D721Med (cell line): ENCODE measurements around the gene MAD1L1.
A peak's percentile ranks its signal among the peaks of the same experiment; 100 is the strongest.

ENCODE experiments used
- DNase-seq: peaks from one replicate; pipeline ENCODE4 v3.0.0; 2011; ENCODE audit warnings: low spot score; ENCODE audit not compliant: insufficient read length
- FAIRE-seq: peaks from 2 replicates; lab custom pipeline; 2011; peaks lifted over from hg19 to GRCh38; lab: Jason Lieb, UNC
- CTCF ChIP-seq: IDR thresholded peaks from 2 replicates; pipeline ENCODE4 v1.5.1; 2012; ENCODE audit warnings: mild to moderate bottlenecking, control low read depth; ENCODE audit not compliant: insufficient read depth; ENCODE audit errors: missing control alignments

Gene MAD1L1

GRCh38 chr7:2203766-2204300 is 28.9 kb downstream of the MAD1L1 start:
- no peak for TF ChIP-seq CTCF
- no peak for DNase-seq
- FAIRE-seq: no peak

- TF ChIP-seq CTCF: no peak
- DNase-seq (no peak), FAIRE-seq (no peak)
Measured at GRCh38 chr7:2202901-2203765, 29.6 kb downstream of the MAD1L1 start.

- no peak for FAIRE-seq
- DNase-seq: peak; percentile 3
- no peak for TF ChIP-seq CTCF
Measured at GRCh38 chr7:2202361-2202761, 30.4 kb downstream of the MAD1L1 start.

GRCh38 chr7:2201686-2202360 is 30.9 kb downstream of the MAD1L1 start:
- DNase-seq (no peak), FAIRE-seq (no peak)
- no peak for TF ChIP-seq CTCF

- TF ChIP-seq CTCF: no peak
- FAIRE-seq: no peak
- DNase-seq: no peak
Measured at GRCh38 chr7:2201128-2201527, 31.6 kb downstream of the MAD1L1 start.

GRCh38 chr7:2200584-2200980 is 32.2 kb downstream of the MAD1L1 start:
- FAIRE-seq (no peak), DNase-seq (peak; percentile 3)
- TF ChIP-seq CTCF: no peak
